Gastroesophageal sphincter (tissue), 4 donors: ENCODE data around the gene DBN1. TPM values are rescaled to one million over a fixed set of nuclear protein-coding genes. Genes with fewer than 3 reads are reported as not detected.

Experiments
- ATAC-seq: fragments of 150-250 bp; one replicate; pipeline ENCODE4 v1.9.1; 2016; ENCODE audit warnings: mild to moderate bottlenecking, moderate library complexity
- H3K27ac ChIP-seq, 4 donors: fragments of 200-600 bp; sonication (generic) in 3 of 4; 1 replicate in 3 of 4; 2 replicates in 1 of 4; pipeline ENCODE4 v1.5.1; 2016 to 2019
- H3K27me3 ChIP-seq: fragments of 200-600 bp; sonication (generic); one replicate; pipeline ENCODE4 v1.5.1; 2019
- H3K36me3 ChIP-seq, 2 donors: fragments of 200-600 bp; sonication (generic); one replicate each; pipeline ENCODE4 v1.5.1; 2019; ENCODE audit warnings: control low read depth in 1 of 2
- H3K4me1 ChIP-seq, 3 donors: fragments of 200-600 bp; sonication (generic); 1 replicate in 2 of 3; 2 replicates in 1 of 3; pipeline ENCODE4 v1.5.1; 2016 to 2019; ENCODE audit warnings: control low read depth in 2 of 3
- H3K4me3 ChIP-seq, 2 donors: fragments of 200-600 bp; sonication (generic); one replicate each; pipeline ENCODE4 v1.5.1; 2019; ENCODE audit warnings: mild to moderate bottlenecking in 1 of 2, moderate library complexity in 1 of 2
- H3K9me3 ChIP-seq, 3 donors: fragments of 200-600 bp; sonication (generic); one replicate each; pipeline ENCODE4 v1.5.1; 2017 to 2019; ENCODE audit warnings: control low read depth in 2 of 3
- CTCF ChIP-seq, 4 experiments: fragments of 200-600 bp in 2 of 4; fragments of 450-650 bp in 2 of 4; sonication (generic) in 1 of 4; IDR thresholded peaks; one replicate each; pipeline ENCODE4 v1.5.1; 2017 to 2019; ENCODE audit warnings: antibody characterized with exemption in 4 of 4, mild to moderate bottlenecking in 2 of 4, moderate library complexity in 2 of 4
- EP300 ChIP-seq: sonication (generic); formaldehyde crosslinking; IDR thresholded peaks from one replicate; pipeline ENCODE4 v1.6.1; 2017; ENCODE audit warnings: antibody characterized with exemption, mild to moderate bottlenecking
- POLR2A ChIP-seq, 2 donors: fragments of 450-650 bp; IDR thresholded peaks; one replicate each; pipeline ENCODE4 v1.6.1; 2017; ENCODE audit warnings: antibody characterized with exemption in 2 of 2, mild to moderate bottlenecking in 2 of 2, moderate library complexity in 1 of 2
- POLR2AphosphoS5 ChIP-seq: sonication (generic); formaldehyde crosslinking; IDR thresholded peaks from one replicate; pipeline ENCODE4 v1.6.1; 2017; ENCODE audit warnings: antibody characterized with exemption
- WGBS, 2 donors: methylation state at CpG; one replicate each; pipeline ENCODE4 v1.1.5; 2018; ENCODE audit warnings: low coverage in 1 of 2; 5-methylcytosine and 5-hydroxymethylcytosine counted together
- total RNA-seq, 4 donors: library from RNA; depleted of rRNA; stranded (reverse); fragments of >200 nt; gene quantifications; one replicate each; pipeline ENCODE4 v1.1.0, GENCODE V29; 2016

Gene DBN1
- total RNA-seq, 4 donors from 2014 or later, result 87.1 to 154 (median 124) TPM

GRCh38 chr5:177470759-177471536, 2.5 kb downstream of the DBN1 start:
- WGBS, 2 donors, result 70% methylated on average over 4 of the region's 10 CpGs; no CpG with 5 or more reads in 1 of the 2 donors
- H3K36me3 ChIP-seq, result peaks cover 0 to 33% of the 10 kb centered on the region in 2 donors
- no peaks in the 10 kb centered on the region for H3K9me3 ChIP-seq
- peak overlapping the region in 3 of 4 donors; percentile 91 to 99 (median 95) for H3K27ac ChIP-seq
- peaks cover 0 to 76% (median 46%) of the 10 kb centered on the region in 3 donors for H3K4me1 ChIP-seq
- no peak for ATAC-seq
- peak overlapping the region in 1 of 2 donors; percentile 89 for H3K4me3 ChIP-seq
- H3K27me3 ChIP-seq, result no peaks in the 10 kb centered on the region
- no peak for TF ChIP-seq POLR2AphosphoS5
- TF ChIP-seq POLR2A (IDR thresholded peaks at IDR 0.05), result no peak
- TF ChIP-seq EP300, result no peak
- TF ChIP-seq CTCF (IDR thresholded peaks at IDR 0.05), result no peak

GRCh38 chr5:177469750-177470525, 3.5 kb downstream of the DBN1 start:
- TF ChIP-seq CTCF (IDR thresholded peaks at IDR 0.05) (no peak), POLR2A (IDR thresholded peaks at IDR 0.05) (no peak), EP300 (no peak), POLR2AphosphoS5 (no peak)
- Histone ChIP-seq H3K27me3 (no peaks in the 10 kb centered on the region), H3K4me3 (no peak overlapping the region), H3K36me3 (peaks cover 0 to 43% of the 10 kb centered on the region in 2 donors), H3K9me3 (no peaks in the 10 kb centered on the region), H3K27ac (peak overlapping the region in 3 of 4 donors; percentile 91 to 99 (median 95)), H3K4me1 (peaks cover 0 to 65% (median 35%) of the 10 kb centered on the region in 3 donors)
- 55 to 56% methylated on average over 5 to 6 of the region's 8 CpGs for WGBS, 2 donors
- ATAC-seq, result no peak

GRCh38 chr5:177468685-177469628, 4.5 kb downstream of the DBN1 start:
- H3K27ac ChIP-seq, result peak overlapping the region in 3 of 4 donors; percentile 91 to 99 (median 95)
- no peak overlapping the region for H3K4me3 ChIP-seq
- no peaks in the 10 kb centered on the region for H3K27me3 ChIP-seq
- H3K4me1 ChIP-seq, result peaks cover 0 to 56% (median 31%) of the 10 kb centered on the region in 3 donors
- no peaks in the 10 kb centered on the region for H3K9me3 ChIP-seq
- peaks cover 0 to 51% of the 10 kb centered on the region in 2 donors for H3K36me3 ChIP-seq
- TF ChIP-seq CTCF (IDR thresholded peaks at IDR 0.05) (no peak), POLR2A (IDR thresholded peaks at IDR 0.05) (no peak), EP300 (no peak), POLR2AphosphoS5 (peak; percentile 12)
- peak; percentile 67 for ATAC-seq
- 29 to 57% methylated on average over 3 to 8 of the region's 25 CpGs for WGBS, 2 donors

GRCh38 chr5:177468329-177468684, 5.1 kb downstream of the DBN1 start:
- Histone ChIP-seq H3K27ac (peak overlapping the region in 3 of 4 donors; percentile 52 to 99 (median 91)), H3K36me3 (peaks cover 0 to 56% of the 10 kb centered on the region in 2 donors), H3K4me3 (no peak overlapping the region), H3K4me1 (peaks cover 0 to 49% (median 31%) of the 10 kb centered on the region in 3 donors), H3K9me3 (no peaks in the 10 kb centered on the region), H3K27me3 (no peaks in the 10 kb centered on the region)
- TF ChIP-seq CTCF (IDR thresholded peaks at IDR 0.05), result no peak
- ATAC-seq, result no peak
- WGBS, 2 donors, result no CpG with 5 or more reads among the region's 2 CpGs
